Stimulated activated CD4-positive, alpha-beta T cell treated with anti-CD3 and anti-CD28 coated beads, Interleukin-2, amount 100 ng/mL, for 24 hours (primary cell): Measurements from ENCODE around the gene SMG5.
"Not testable (repeated sequence)": the region's sequence is repeated elsewhere in the genome, so short reads cannot be mapped to it uniquely, and the experiment has no call there.

Experiments used
- DNase-seq, 2 donors: peaks; one replicate each; pipeline ENCODE4 v3.0.0-alpha.2; 2020

SMG5 gene

GRCh38 chr1:156244712-156245111 lies 37.9 kb downstream of the SMG5 start:
- no peak for DNase-seq

- no peak for DNase-seq
Measured at GRCh38 chr1:156244126-156244525, 38.5 kb downstream of the SMG5 start.

- no peak for DNase-seq
Measured at GRCh38 chr1:156242738-156243137, 39.9 kb downstream of the SMG5 start.

GRCh38 chr1:156241926-156242325 lies 40.7 kb downstream of the SMG5 start, which contains the start of gene BGLAP:
Gene BGLAP (plus strand): TSS chr1:156242184. CDS start chr1:156242232, 48 bp downstream.
- DNase-seq, result no peak

- no peak for DNase-seq
Measured at GRCh38 chr1:156241311-156241811, 41.3 kb downstream of the SMG5 start.

- DNase-seq, result no peak
Measured at GRCh38 chr1:156238248-156238647, 44.4 kb downstream of the SMG5 start.

GRCh38 chr1:156236164-156236563 lies 46.5 kb downstream of the SMG5 start:
- DNase-seq, result no peak

- no peak for DNase-seq
Measured at GRCh38 chr1:156233426-156234127, 49.0 kb downstream of the SMG5 start.

GRCh38 chr1:156232201-156232894 lies 50.3 kb downstream of the SMG5 start:
- DNase-seq, result no peak

- no peak for DNase-seq
Measured at GRCh38 chr1:156230473-156230837, 52.2 kb downstream of the SMG5 start.

- DNase-seq, result no peak
Measured at GRCh38 chr1:156229809-156230472, 52.7 kb downstream of the SMG5 start.

- no peak for DNase-seq
Measured at GRCh38 chr1:156228501-156228900, 54.1 kb downstream of the SMG5 start.

GRCh38 chr1:156226782-156227181 lies 55.8 kb downstream of the SMG5 start:
- DNase-seq, result no peak

- no peak for DNase-seq
Measured at GRCh38 chr1:156226116-156226538, 56.5 kb downstream of the SMG5 start.

GRCh38 chr1:156225677-156226014 lies 57.0 kb downstream of the SMG5 start:
- DNase-seq, result no peak

GRCh38 chr1:156221986-156222692 lies 60.5 kb downstream of the SMG5 start:
- DNase-seq, result no peak

GRCh38 chr1:156220226-156220625 lies 62.4 kb downstream of the SMG5 start:
- no peak for DNase-seq

GRCh38 chr1:156217871-156218270 lies 64.8 kb downstream of the SMG5 start:
- DNase-seq, result peak in 1 of 2 donors; percentile 54

- DNase-seq, result not testable (repeated sequence)
Measured at GRCh38 chr1:156216361-156217086, 66.1 kb downstream of the SMG5 start.

GRCh38 chr1:156214024-156214748 lies 68.4 kb downstream of the SMG5 start:
- DNase-seq, result no peak

- no peak for DNase-seq
Measured at GRCh38 chr1:156213644-156213966, 69.0 kb downstream of the SMG5 start.
